HEK293T (cell line): ENCODE measurements around the gene MED15.

Experiments
- CTCF ChIA-PET: fragments of 350-600 bp; formaldehyde crosslinking; extraction: SDS; loops from one replicate; lab custom pipeline; 2021; ENCODE audit warnings: antibody characterized with exemption, inconsistent platforms; lab: Yijun Ruan, JAX
- POLR2A ChIA-PET: fragments of 350-600 bp; formaldehyde crosslinking; extraction: SDS; loops from one replicate; lab custom pipeline; 2020; ENCODE audit warnings: antibody characterized with exemption, inconsistent platforms; lab: Yijun Ruan, JAX
- DNase-seq: peaks from one replicate; pipeline ENCODE4 v3.0.0; 2012; ENCODE audit warnings: mixed read lengths; ENCODE audit errors: extremely low spot score
- ARNT ChIP-seq: fragments of 450-650 bp; IDR thresholded peaks from 2 replicates; pipeline ENCODE4 v1.6.1; 2017; ENCODE audit warnings: mild to moderate bottlenecking
- BHLHE40 ChIP-seq: fragments of 450-650 bp; IDR thresholded peaks from 2 replicates; pipeline ENCODE4 v1.6.1; 2016; ENCODE audit warnings: mild to moderate bottlenecking, moderate library complexity, borderline replicate concordance
- CTBP1 ChIP-seq: fragments of 450-650 bp; IDR thresholded peaks from 2 replicates; pipeline ENCODE4 v1.6.1; 2016; ENCODE audit warnings: borderline replicate concordance
- ELF4 ChIP-seq: fragments of 450-650 bp; IDR thresholded peaks from 2 replicates; pipeline ENCODE4 v1.6.1; 2017; ENCODE audit warnings: antibody characterized with exemption
- FOXA1 ChIP-seq: fragments of 450-650 bp; IDR thresholded peaks from 2 replicates; pipeline ENCODE4 v1.6.1; 2016; ENCODE audit warnings: mild to moderate bottlenecking
- FOXK2 ChIP-seq: fragments of 450-650 bp; IDR thresholded peaks from 2 replicates; pipeline ENCODE4 v1.6.1; 2016; ENCODE audit warnings: mild to moderate bottlenecking
- FOXM1 ChIP-seq: fragments of 450-650 bp; IDR thresholded peaks from 2 replicates; pipeline ENCODE4 v1.6.1; 2017; ENCODE audit warnings: mild to moderate bottlenecking, borderline replicate concordance
- HDGF ChIP-seq: fragments of 450-650 bp; IDR thresholded peaks from 2 replicates; pipeline ENCODE4 v1.6.1; 2017; ENCODE audit warnings: antibody characterized with exemption, borderline replicate concordance
- L3MBTL2 ChIP-seq: fragments of 450-650 bp; conservative IDR thresholded peaks from 2 replicates; pipeline ENCODE4 v1.6.1; 2016; ENCODE audit warnings: mild to moderate bottlenecking
- LEF1 ChIP-seq: fragments of 450-650 bp; IDR thresholded peaks from 2 replicates; pipeline ENCODE4 v1.6.1; 2017; ENCODE audit warnings: mild to moderate bottlenecking, borderline replicate concordance
- NFRKB ChIP-seq: fragments of 450-650 bp; IDR thresholded peaks from 2 replicates; pipeline ENCODE4 v1.6.1; 2016; ENCODE audit warnings: mild to moderate bottlenecking, moderate library complexity
- SP1 ChIP-seq: fragments of 450-650 bp; IDR thresholded peaks from 2 replicates; pipeline ENCODE4 v1.6.1; 2017
- SUZ12 ChIP-seq: fragments of 450-650 bp; IDR thresholded peaks from 2 replicates; pipeline ENCODE4 v1.6.1; 2016; ENCODE audit warnings: mild to moderate bottlenecking
- TARDBP ChIP-seq: fragments of 450-650 bp; IDR thresholded peaks from 2 replicates; pipeline ENCODE4 v1.6.1; 2016
- ZNF384 ChIP-seq: fragments of 450-650 bp; IDR thresholded peaks from 2 replicates; pipeline ENCODE4 v1.6.1; 2016
- TF ChIP-seq, protein P1 (sequence below): fragments of 450-650 bp; IDR thresholded peaks from 2 replicates; pipeline ENCODE4 v1.6.1; 2016

The MED15 gene

DNA sequence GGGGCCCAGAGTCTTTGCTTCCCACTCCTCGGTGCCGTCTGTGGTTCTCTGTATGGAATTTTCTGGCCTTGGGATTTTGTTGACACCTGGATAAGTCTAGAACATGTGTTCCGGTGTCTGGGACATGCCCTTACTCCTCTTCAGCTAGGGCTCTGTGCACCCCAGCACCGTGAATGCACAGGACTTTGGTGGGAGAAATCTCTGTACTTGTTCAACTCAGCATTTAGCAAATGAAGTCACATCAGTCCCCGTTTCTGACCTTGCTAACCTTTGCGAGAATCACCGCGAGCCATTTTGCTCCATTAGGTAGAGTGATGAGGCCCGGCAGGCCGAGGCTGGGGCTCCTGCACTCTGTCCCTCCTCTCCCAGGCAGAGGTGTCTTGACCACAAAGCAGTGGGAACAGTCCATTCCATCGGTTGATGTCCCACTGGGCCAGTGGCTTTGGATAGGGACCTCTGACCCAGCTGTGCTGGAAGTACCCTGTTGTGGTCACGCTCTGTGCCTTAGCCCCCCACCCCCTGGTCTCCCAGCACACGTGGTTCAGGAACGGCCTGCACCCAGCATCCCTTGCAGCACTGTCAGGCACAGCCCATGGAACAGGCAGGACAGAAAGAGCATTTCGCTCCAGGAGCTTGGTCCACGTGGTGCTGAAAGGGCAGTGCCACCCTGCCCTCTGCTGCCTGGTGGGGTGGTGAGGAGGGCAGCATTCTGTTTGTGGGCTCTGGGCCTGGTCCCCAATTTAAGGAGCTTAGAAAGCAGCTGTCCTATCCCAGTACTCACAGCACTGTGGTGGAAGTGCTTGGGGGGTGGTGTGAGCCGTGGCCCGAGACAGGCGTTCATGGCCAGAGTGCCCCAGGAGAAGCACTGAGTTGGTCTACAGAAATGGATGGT, 73.4 kb downstream of the MED15 start:
- no peak for DNase-seq
- no peak for TF ChIP-seq LEF1
- no peak for TF ChIP-seq TARDBP
- TF ChIP-seq FOXA1 = no peak
- no peak for TF ChIP-seq ARNT
- ChIA-PET CTCF (interaction anchor here (0.7 kb wide), 1 partner anchor 9 kb away, joined by 4 read pairs; no protein-coding TSS in a partner anchor), POLR2A (no interaction called here)

DNA sequence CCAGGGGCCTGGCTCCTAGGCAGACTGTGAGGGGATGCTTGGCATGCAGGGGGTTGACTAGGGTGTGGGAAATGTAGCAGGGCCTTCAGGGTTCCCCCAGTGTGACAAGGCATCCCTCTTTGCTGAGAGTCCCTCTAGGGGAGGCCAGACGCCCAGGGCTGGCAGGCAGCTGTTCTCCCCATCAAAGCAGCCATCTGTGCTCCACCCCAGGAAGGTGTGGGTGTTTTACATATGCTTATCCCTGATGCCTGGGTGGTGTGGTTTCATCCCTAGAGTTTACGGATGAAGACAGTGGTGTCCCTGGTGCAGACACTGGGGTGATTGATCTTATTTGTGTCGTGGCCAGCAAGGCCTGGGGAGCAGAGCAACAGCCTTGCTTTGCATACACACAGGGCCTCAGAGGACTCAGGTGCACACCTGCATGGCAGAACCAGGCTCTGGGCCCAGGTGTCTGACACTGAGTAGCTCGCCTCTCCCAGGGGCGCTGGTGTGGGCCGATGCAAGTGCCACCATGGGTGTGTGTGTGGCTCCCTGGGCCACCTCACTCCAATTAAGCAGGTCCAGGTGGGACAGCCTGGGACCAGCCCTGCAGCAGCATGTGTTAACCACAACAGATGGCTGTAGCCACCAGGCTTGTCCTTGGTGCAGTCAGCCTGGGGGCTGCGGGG, 74.2 kb downstream of the MED15 start:
- ChIA-PET POLR2A (no interaction called here), CTCF (interaction anchor here (0.7 kb wide), 1 partner anchor 10 kb away, joined by 4 read pairs; no protein-coding TSS in a partner anchor)
- no peak for DNase-seq
- TF ChIP-seq HDGF (no peak), ARNT (no peak)

DNA sequence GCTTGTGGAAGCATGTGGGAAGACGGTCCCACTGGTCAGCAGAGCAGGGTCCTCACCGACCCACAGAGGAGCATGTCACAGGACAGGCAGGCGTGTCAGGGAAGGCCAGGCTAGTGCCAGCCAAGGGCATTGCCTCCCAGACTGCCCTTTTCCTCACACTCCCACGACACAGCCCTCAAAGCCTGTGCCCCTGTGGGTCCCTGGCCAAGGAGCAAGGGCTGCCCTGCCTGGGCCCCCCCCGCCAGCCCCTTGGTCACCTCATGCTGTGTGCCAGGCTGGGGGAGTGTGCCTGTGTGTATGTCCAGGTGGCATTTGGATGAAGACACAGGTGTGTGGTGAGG, 74.7 kb downstream of the MED15 start:
- no peak for DNase-seq
- CTCF ChIA-PET = interaction anchor here (1.2 kb wide), 1 partner anchor 10 kb away, joined by 6 read pairs; no protein-coding TSS in a partner anchor
- POLR2A ChIA-PET = no interaction called here
- TF ChIP-seq ELF4 (no peak), NFRKB (no peak), FOXM1 (no peak), HDGF (no peak), TARDBP (no peak), FOXA1 (no peak), CTBP1 (no peak), FOXK2 (no peak), SP1 (no peak)

DNA sequence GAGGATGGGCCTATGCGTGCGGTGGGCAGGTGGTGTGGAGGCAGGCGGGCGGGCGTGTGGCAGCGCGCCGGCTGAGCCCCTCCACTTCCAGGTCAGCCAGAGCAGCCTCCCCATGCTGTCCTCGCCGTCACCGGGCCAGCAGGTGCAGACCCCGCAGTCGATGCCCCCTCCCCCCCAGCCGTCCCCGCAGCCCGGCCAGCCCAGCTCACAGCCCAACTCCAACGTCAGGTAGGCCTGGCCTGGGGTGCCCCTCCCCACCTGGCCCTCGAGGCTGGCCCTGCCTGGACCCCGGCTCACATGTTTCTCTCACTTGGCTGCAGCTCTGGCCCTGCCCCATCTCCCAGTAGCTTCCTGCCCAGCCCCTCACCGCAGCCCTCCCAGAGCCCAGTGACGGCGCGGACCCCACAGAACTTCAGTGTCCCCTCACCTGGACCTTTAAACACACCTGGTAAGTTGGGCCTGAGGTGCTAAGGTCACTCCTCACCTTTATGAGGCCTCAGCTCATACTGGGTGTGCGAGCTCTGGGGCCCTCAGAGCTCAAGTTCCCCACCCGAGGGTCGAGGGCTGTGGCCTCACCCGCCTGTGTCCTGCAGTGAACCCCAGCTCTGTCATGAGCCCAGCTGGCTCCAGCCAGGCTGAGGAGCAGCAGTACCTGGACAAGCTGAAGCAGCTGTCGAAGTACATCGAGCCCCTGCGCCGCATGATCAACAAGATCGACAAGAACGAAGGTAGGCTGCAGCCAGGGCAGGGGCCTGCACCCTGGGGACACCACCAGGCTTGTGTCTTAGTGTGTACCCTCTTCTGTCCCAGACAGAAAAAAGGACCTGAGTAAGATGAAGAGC, 75.3 kb downstream of the MED15 start:
- ChIA-PET CTCF (interaction anchor here (1.2 kb wide), 1 partner anchor 11 kb away, joined by 6 read pairs; no protein-coding TSS in a partner anchor), POLR2A (no interaction called here)
- no peak for DNase-seq
- TF ChIP-seq NFRKB (no peak), BHLHE40 (no peak), L3MBTL2 (no peak)

DNA sequence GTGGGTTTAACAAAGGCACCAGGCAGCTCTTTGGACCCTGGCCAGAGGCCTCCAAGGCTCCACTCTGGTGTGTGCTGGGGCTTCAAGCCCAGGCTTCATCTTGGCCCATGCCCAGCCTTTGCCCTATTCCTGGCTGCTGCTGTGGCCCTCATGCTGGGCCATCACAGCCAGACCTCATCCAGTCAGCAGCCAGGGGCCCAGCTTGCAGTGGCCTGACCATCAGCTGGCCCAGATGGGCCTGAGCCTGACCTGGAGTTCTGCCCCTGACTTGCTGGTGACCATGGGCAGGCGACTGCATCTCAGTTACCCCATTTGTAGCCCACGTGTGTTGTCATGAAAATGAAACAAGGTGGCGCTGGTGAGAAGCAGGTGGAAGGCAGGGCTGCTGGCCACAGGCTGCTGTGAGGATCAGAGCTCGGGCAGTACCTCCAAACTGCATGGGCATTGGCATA, 76.1 kb downstream of the MED15 start:
- ChIA-PET CTCF (interaction anchor here (0.9 to 1.2 kb wide), 2 partner anchors 9 to 12 kb away, joined by 6 read pairs; no protein-coding TSS in a partner anchor), POLR2A (no interaction called here)
- TF ChIP-seq, protein P1, sequence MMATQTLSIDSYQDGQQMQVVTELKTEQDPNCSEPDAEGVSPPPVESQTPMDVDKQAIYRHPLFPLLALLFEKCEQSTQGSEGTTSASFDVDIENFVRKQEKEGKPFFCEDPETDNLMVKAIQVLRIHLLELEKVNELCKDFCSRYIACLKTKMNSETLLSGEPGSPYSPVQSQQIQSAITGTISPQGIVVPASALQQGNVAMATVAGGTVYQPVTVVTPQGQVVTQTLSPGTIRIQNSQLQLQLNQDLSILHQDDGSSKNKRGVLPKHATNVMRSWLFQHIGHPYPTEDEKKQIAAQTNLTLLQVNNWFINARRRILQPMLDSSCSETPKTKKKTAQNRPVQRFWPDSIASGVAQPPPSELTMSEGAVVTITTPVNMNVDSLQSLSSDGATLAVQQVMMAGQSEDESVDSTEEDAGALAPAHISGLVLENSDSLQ = no peak
- TF ChIP-seq ELF4 = no peak
- no peak for DNase-seq

DNA sequence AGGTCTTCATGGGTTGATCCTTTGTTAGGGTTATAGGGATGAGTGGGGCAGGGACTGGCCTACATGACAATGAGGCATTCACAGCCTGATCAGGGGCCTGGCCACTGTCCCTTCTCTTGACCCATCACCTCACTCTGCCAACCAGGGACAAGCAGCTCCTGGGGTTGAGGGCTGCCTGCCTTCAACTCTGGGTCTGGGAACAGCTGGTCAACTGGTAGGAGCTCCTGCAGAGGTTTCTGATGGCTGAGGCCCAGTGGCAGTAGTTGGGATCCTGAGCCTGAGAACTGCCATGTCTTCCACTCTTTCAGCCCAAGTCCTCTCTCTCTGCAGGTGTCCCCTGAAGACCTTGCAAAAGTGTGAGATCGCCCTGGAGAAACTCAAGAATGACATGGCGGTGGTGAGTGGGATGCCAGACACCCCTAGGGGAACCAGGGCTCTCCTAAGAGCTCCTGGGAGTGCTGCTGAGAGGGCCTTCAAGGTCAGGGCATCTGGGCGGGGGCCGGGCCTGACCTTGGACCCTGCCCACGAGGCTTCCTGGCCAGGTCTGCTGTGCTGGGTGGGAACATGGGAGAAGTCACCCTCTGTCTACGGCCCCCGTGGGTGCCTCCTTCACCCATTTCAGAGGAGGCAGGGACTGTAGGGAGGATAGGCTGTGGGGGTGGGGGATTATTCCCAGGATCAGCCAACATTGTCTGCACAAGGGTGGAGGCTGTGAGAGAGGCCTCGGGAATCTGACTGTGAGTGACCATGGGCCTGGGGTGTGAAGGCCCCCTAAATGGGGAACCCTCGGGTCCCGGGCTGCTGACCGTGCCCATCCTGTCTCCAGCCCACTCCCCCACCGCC, 76.8 kb downstream of the MED15 start:
- CTCF ChIA-PET = interaction anchor here (0.9 kb wide), 1 partner anchor 8 kb away, joined by 6 read pairs; no protein-coding TSS in a partner anchor

More for the DNA sequence above, 76.8 kb downstream of the MED15 start:
- DNase-seq = no peak
- TF ChIP-seq CTBP1 = no peak
- TF ChIP-seq NFRKB = no peak
- no peak for TF ChIP-seq SUZ12
- TF ChIP-seq ZNF384 = no peak
- no peak for TF ChIP-seq FOXK2
- no peak for TF ChIP-seq ELF4
- no peak for TF ChIP-seq BHLHE40
- TF ChIP-seq, protein P1 = no peak
- POLR2A ChIA-PET = no interaction called here
